Measurements from ENCODE around the gene NOS2. TPM values are rescaled to one million over a fixed set of nuclear protein-coding genes. Genes with fewer than 3 reads are reported as not detected.
"Not testable (repeated sequence)": the region's sequence is repeated elsewhere in the genome, so short reads cannot be mapped to it uniquely, and the experiment has no call there.

NOS2 gene
- total RNA-seq, 1 donor from 2014 or later, result under 0.01 TPM

- no peak for TF ChIP-seq CTCF (conservative IDR thresholded peaks at IDR 0.05; ENCODE audit: low read depth, low read length)
- no peak overlapping the region for H3K4me3 ChIP-seq (ENCODE audit: low read depth, low read length)
- no peak for DNase-seq (ENCODE audit: low read depth)
These were observed 49.2 kb downstream of the NOS2 start for GRCh38 chr17:27751166-27751565.

GRCh38 chr17:27749562-27750150 lies 50.7 kb downstream of the NOS2 start:
- DNase-seq (ENCODE audit: low read depth); H3K4me3 ChIP-seq (ENCODE audit: low read depth, low read length): not testable (repeated sequence)

GRCh38 chr17:27748360-27748825 lies 51.9 kb downstream of the NOS2 start:
- no peak for TF ChIP-seq CTCF (conservative IDR thresholded peaks at IDR 0.05; ENCODE audit: low read depth, low read length)

GRCh38 chr17:27747462-27748359 lies 52.6 kb downstream of the NOS2 start:
- no peak for DNase-seq (ENCODE audit: low read depth)
- TF ChIP-seq CTCF (conservative IDR thresholded peaks at IDR 0.05; ENCODE audit: low read depth, low read length), result peak; percentile 57
- no peak overlapping the region for H3K4me3 ChIP-seq (ENCODE audit: low read depth, low read length)

More at GRCh38 chr17:27748360-27748825, 51.9 kb downstream of the NOS2 start:
- no peak for DNase-seq (ENCODE audit: low read depth)
- H3K4me3 ChIP-seq (ENCODE audit: low read depth, low read length), result no peak overlapping the region

- no peak for TF ChIP-seq CTCF (conservative IDR thresholded peaks at IDR 0.05; ENCODE audit: low read depth, low read length)
- H3K4me3 ChIP-seq (ENCODE audit: low read depth, low read length), result no peak overlapping the region
- no peak for DNase-seq (ENCODE audit: low read depth)
These were observed 53.4 kb downstream of the NOS2 start for GRCh38 chr17:27746881-27747280.

GRCh38 chr17:27746320-27746719 lies 54.0 kb downstream of the NOS2 start:
- DNase-seq (ENCODE audit: low read depth); H3K4me3 ChIP-seq (ENCODE audit: low read depth, low read length): not testable (repeated sequence)

- DNase-seq (ENCODE audit: low read depth); H3K4me3 ChIP-seq (ENCODE audit: low read depth, low read length): not testable (repeated sequence)
These were observed 55.0 kb downstream of the NOS2 start for GRCh38 chr17:27745207-27745830.

- no peak for TF ChIP-seq CTCF (conservative IDR thresholded peaks at IDR 0.05; ENCODE audit: low read depth, low read length)
- H3K4me3 ChIP-seq (ENCODE audit: low read depth, low read length), result no peak overlapping the region
- no peak for DNase-seq (ENCODE audit: low read depth)
These were observed 56.9 kb downstream of the NOS2 start for GRCh38 chr17:27743281-27743885.
